ENCODE measurements around the gene TEKTIP1. TPM values are rescaled to one million over a fixed set of nuclear protein-coding genes. Genes with fewer than 3 reads are reported as not detected.

Gene TEKTIP1
- total and polyA plus RNA-seq, 9 of the 15 experiments (the other 6 are each of a cell fraction or from before 2014, with no cell fraction given): 0.66 TPM; not detected in 8

GRCh38 chr19:3527238-3527910 lies 11.6 kb upstream of the TEKTIP1 start:
- Histone ChIP-seq H3K9me1 (ENCODE audit: control insufficient read depth, insufficient read depth, low read length) (peaks cover 2% of the 10 kb centered on the region), H3K4me1 (replicated peaks in 1 of 2; ENCODE audit: control insufficient read depth in 2 of 2, insufficient read depth in 2 of 2, low read length in 2 of 2) (peaks cover 0 to 46% of the 10 kb centered on the region in 2 experiments; a peak in 2 of 5 replicates), H3K27ac (ENCODE audit: extremely low read depth, low read depth, low read length) (no peak overlapping the region), H3K9ac (ENCODE audit: insufficient read depth in 1 of 2, low read depth in 2 of 2, low read length in 2 of 2) (peak overlapping the region in 1 of 2 experiments; percentile 17; a peak in 1 of 4 replicates), H2AFZ (ENCODE audit: low read depth, low read length) (no peak overlapping the region), H3K79me2 (ENCODE audit: control insufficient read depth, insufficient read depth, low read length) (peaks cover 14% of the 10 kb centered on the region), H3K27me3 (ENCODE audit: control insufficient read depth in 2 of 2, insufficient read depth in 2 of 2, low read length in 2 of 2) (no peaks in the 10 kb centered on the region), H3K36me3 (ENCODE audit: control insufficient read depth, insufficient read depth, low read length) (peaks cover 67% of the 10 kb centered on the region; the same call in 1 of the 3 replicates), H3K9me3 (replicated peaks; ENCODE audit: control insufficient read depth, insufficient read depth, low read depth, low read length) (no peaks in the 10 kb centered on the region), H3K4me2 (ENCODE audit: insufficient read depth, low read length) (no peak overlapping the region), H4K20me1 (replicated peaks; ENCODE audit: control insufficient read depth, insufficient read depth, low read length) (peaks cover 7% of the 10 kb centered on the region; the same call in 1 of the 2 replicates), H3K4me3 (no peak overlapping the region)
- 94% methylated on average over 17 of the region's 21 CpGs for WGBS (ENCODE audit: insufficient coverage, low coverage, missing lambda C conversion rate)
- FAIRE-seq: no peak
- no peak for ATAC-seq
- intact Hi-C loops (cut with micrococcal nuclease): no loop called here
- POLR2A ChIA-PET: interaction anchor here (0.6 to 1.8 kb wide), 6 partner anchors 8 to 106 kb away, joined by 3 to 6 read pairs (median 3); no protein-coding TSS in a partner anchor
- TF ChIP-seq MYNN (IDR thresholded peaks at IDR 0.05) (no peak), MYNN (CRISPR knock-in tag; IDR thresholded peaks at IDR 0.05) (no peak), RBFOX2 (IDR thresholded peaks at IDR 0.05; ENCODE audit: low read depth, low read length) (0 out of 2 replicates have a peak, but pooled peaks have one; percentile 19), ZNF121 (CRISPR knock-in tag; conservative IDR thresholded peaks at IDR 0.05) (peak; percentile 69), ZNF146 (CRISPR knock-in tag; IDR thresholded peaks at IDR 0.05; ENCODE audit: unreplicated experiment) (no peak), TFAP4 (CRISPR knock-in tag; IDR thresholded peaks at IDR 0.05; ENCODE audit: borderline replicate concordance) (peak; percentile 30; the same call in 1 of the 2 replicates), ZFP36 (IDR thresholded peaks at IDR 0.05; ENCODE audit: low read depth, low read length, partially characterized antibody) (peak; percentile 90), NFE2L1 (tag; IDR thresholded peaks at IDR 0.05; ENCODE audit: borderline replicate concordance, low read depth) (no peak), FOXA3 (CRISPR knock-in tag; conservative IDR thresholded peaks at IDR 0.05 in 1 of 2, IDR thresholded peaks at IDR 0.05 in 1 of 2) (no peak)
- in situ Hi-C loops (cut with MboI): no loop called here
- no peak for DNase-seq (ENCODE audit: extremely low read depth in 1 of 4, low spot score in 3 of 4)
- CTCF ChIA-PET (ENCODE audit: low intra/inter-chr PET ratio): no interaction called here
- BruUV-seq (replicated peaks): no TSS peak

Measured in K562 (cell line).